IMR-90 (cell line): ENCODE measurements around the gene AOPEP.

Experiments used
- BHLHE40 ChIP-seq: fragments of 150-350 bp; IDR thresholded peaks from 2 replicates; pipeline ENCODE4 v1.6.1; 2016; ENCODE audit warnings: mild to moderate bottlenecking, low read depth, low read length
- CHD1 ChIP-seq: IDR thresholded peaks from 2 replicates; pipeline ENCODE4 v1.6.1; 2012; ENCODE audit warnings: low read depth, low read length, improper control_type of control experiment
- CTCF ChIP-seq: conservative IDR thresholded peaks from 2 replicates; pipeline ENCODE4 v1.5.1; 2012; ENCODE audit warnings: mild to moderate bottlenecking, low read depth, low read length, improper control_type of control experiment
- MAFK ChIP-seq: IDR thresholded peaks from 2 replicates; pipeline ENCODE4 v1.6.1; 2012; ENCODE audit warnings: low read depth, low read length, improper control_type of control experiment
- MAZ ChIP-seq: IDR thresholded peaks from 2 replicates; pipeline ENCODE4 v1.6.1; 2012; ENCODE audit warnings: low read depth, mild to moderate bottlenecking, low read length, improper control_type of control experiment, moderate library complexity, borderline replicate concordance
- POLR2A ChIP-seq: IDR thresholded peaks from 2 replicates; pipeline ENCODE4 v1.6.1; 2012; ENCODE audit warnings: mild to moderate bottlenecking, low read depth, low read length
- RAD21 ChIP-seq: IDR thresholded peaks from 2 replicates; pipeline ENCODE4 v1.6.1; 2012; ENCODE audit warnings: low read length, improper control_type of control experiment
- RFX5 ChIP-seq: IDR thresholded peaks from 2 replicates; pipeline ENCODE4 v1.8.0; 2012; ENCODE audit warnings: low read depth, mild to moderate bottlenecking, low read length, moderate library complexity
- USF2 ChIP-seq: fragments of 150-350 bp; IDR thresholded peaks from 2 replicates; pipeline ENCODE4 v1.6.1; 2017; ENCODE audit warnings: mild to moderate bottlenecking, antibody characterized with exemption, low read length, low read depth

GRCh38 chr9:94908583-94909249 lies 182.2 kb downstream of the AOPEP start:
- TF ChIP-seq RAD21 (no peak), CTCF (no peak), BHLHE40 (no peak), MAFK (no peak), POLR2A (no peak), USF2 (no peak), CHD1 (no peak), MAZ (no peak), RFX5 (no peak)
